GM12878 (cell line): ENCODE results near the gene CORO7. TPM values are rescaled to one million over a fixed set of nuclear protein-coding genes. Genes with fewer than 3 reads are reported as not detected.
"Not testable (repeated sequence)": the region's sequence is repeated elsewhere in the genome, so short reads cannot be mapped to it uniquely, and the experiment has no call there.

Experiments
- ATAC-seq: fragments of 200-7000 bp; cut with Tn5 transposase; 3 replicates; pipeline ENCODE4 v1.9.1; 2020; ENCODE audit warnings: mild to moderate bottlenecking, moderate library complexity
- BruUV-seq: library from RNA; stranded (reverse); fragments of 400-500 nt; replicated peaks from 2 replicates; lab custom pipeline; 2021; lab: Mats Ljungman, UMichigan
- CTCF ChIA-PET: fragments of 300-600 bp; sonication (Branson Sonifier 250); formaldehyde crosslinking; extraction: SDS; loops from one replicate; lab custom pipeline; 2021; ENCODE audit warnings: inconsistent platforms; lab: Yijun Ruan, JAX
- POLR2A ChIA-PET: fragments of 350-600 bp; formaldehyde crosslinking; extraction: SDS; loops from one replicate; lab custom pipeline; 2021; ENCODE audit warnings: inconsistent platforms; lab: Charles Lee
- RAD21 ChIA-PET: fragments of 300-600 bp; sonication (Branson Sonifier 250); formaldehyde crosslinking; loops from one replicate; lab custom pipeline; 2023; ENCODE audit warnings: antibody characterized with exemption; ENCODE audit not compliant: unreplicated experiment; lab: Charles Lee
- SMC1A ChIA-PET: fragments of 300-600 bp; sonication (Branson Sonifier 250); formaldehyde crosslinking; loops from one replicate; lab custom pipeline; 2023; ENCODE audit not compliant: unreplicated experiment, uncharacterized antibody; lab: Charles Lee
- DNase-seq: peaks from one replicate; pipeline ENCODE4 v3.0.0-alpha.2; 2011; ENCODE audit warnings: low read depth, low spot score
- FAIRE-seq: peaks from 3 replicates; lab custom pipeline; 2011; peaks lifted over from hg19 to GRCh38; lab: Jason Lieb, UNC
- H2AFZ ChIP-seq: 2 replicates; pipeline ENCODE4 v1.6.0; 2011; ENCODE audit warnings: low read depth, low read length, control low read depth; ENCODE audit not compliant: control insufficient read depth
- H3K27ac ChIP-seq: 2 replicates; pipeline ENCODE4 v1.5.1; 2011; ENCODE audit warnings: control low read depth; ENCODE audit not compliant: control insufficient read depth, insufficient read depth
- H3K27me3 ChIP-seq, 2 experiments: replicated peaks in 1 of 2; 2 replicates each; pipeline versions ENCODE4 v1.6.0 to v1.6.1; 2011; ENCODE audit warnings: low read length in 1 of 2; ENCODE audit not compliant: control insufficient read depth in 2 of 2, insufficient read depth in 2 of 2
- H3K36me3 ChIP-seq, 2 experiments: 2 replicates each; pipeline ENCODE4 v1.5.1; 2011; ENCODE audit warnings: low read length in 1 of 2; ENCODE audit not compliant: control insufficient read depth in 2 of 2, insufficient read depth in 2 of 2
- H3K4me1 ChIP-seq: 2 replicates; pipeline ENCODE4 v1.6.1; 2011; ENCODE audit warnings: mild to moderate bottlenecking, low read length, moderate library complexity, mixed read lengths; ENCODE audit not compliant: control insufficient read depth, insufficient read depth
- H3K4me2 ChIP-seq: 2 replicates; pipeline ENCODE4 v1.6.0; 2011; ENCODE audit warnings: control low read depth; ENCODE audit not compliant: control insufficient read depth, insufficient read depth
- H3K4me3 ChIP-seq: fragments of 200-600 bp; sonication (generic); 2 replicates; pipeline ENCODE4 v1.5.1; 2016
- H3K79me2 ChIP-seq: 2 replicates; pipeline ENCODE4 v1.6.0; 2011; ENCODE audit warnings: low read length; ENCODE audit not compliant: control insufficient read depth, insufficient read depth
- H3K9ac ChIP-seq: 2 replicates; pipeline ENCODE4 v1.8.0; 2011; ENCODE audit warnings: low read length, control low read depth, mixed read lengths; ENCODE audit not compliant: control insufficient read depth, insufficient read depth
- H3K9me3 ChIP-seq: replicated peaks from 3 replicates; pipeline ENCODE4 v1.5.1; 2011; ENCODE audit warnings: mild to moderate bottlenecking, low read length; ENCODE audit not compliant: control insufficient read depth, insufficient read depth
- H4K20me1 ChIP-seq: 2 replicates; pipeline ENCODE4 v1.6.0; 2011; ENCODE audit not compliant: control insufficient read depth, insufficient read depth
- BMI1 ChIP-seq: fragments of 450-650 bp; IDR thresholded peaks from 2 replicates; pipeline ENCODE4 v1.6.1; 2016; ENCODE audit warnings: mild to moderate bottlenecking, moderate library complexity, borderline replicate concordance
- HDGF ChIP-seq: fragments of 450-650 bp; IDR thresholded peaks from 2 replicates; pipeline ENCODE4 v1.6.1; 2016; ENCODE audit warnings: antibody characterized with exemption
- IRF4 ChIP-seq: IDR thresholded peaks from 2 replicates; pipeline ENCODE4 v1.6.1; 2011; ENCODE audit warnings: low read depth, low read length
- MLLT1 ChIP-seq: fragments of 450-650 bp; IDR thresholded peaks from 2 replicates; pipeline ENCODE4 v1.6.1; 2016; ENCODE audit warnings: mild to moderate bottlenecking
- POLR2A ChIP-seq: IDR thresholded peaks from 2 replicates; pipeline ENCODE4 v1.6.1; 2011; ENCODE audit warnings: low read depth, mild to moderate bottlenecking, low read length
- RAD21 ChIP-seq: IDR thresholded peaks from 2 replicates; pipeline ENCODE4 v1.6.1; 2011; ENCODE audit warnings: mild to moderate bottlenecking, low read depth, low read length, moderate library complexity; ENCODE audit not compliant: insufficient read depth
- SIN3A ChIP-seq: IDR thresholded peaks from 2 replicates; pipeline ENCODE4 v1.6.1; 2012; ENCODE audit warnings: low read depth, low read length, improper control_type of control experiment
- STAT1 ChIP-seq: fragments of 450-650 bp; conservative IDR thresholded peaks from 2 replicates; pipeline ENCODE4 v1.6.1; 2014; ENCODE audit warnings: antibody characterized with exemption, mild to moderate bottlenecking
- ZBTB11 ChIP-seq: fragments of 450-650 bp; formaldehyde crosslinking; IDR thresholded peaks from 2 replicates; pipeline ENCODE4 v1.5.0; 2022; ENCODE audit warnings: mild to moderate bottlenecking, missing genetic modification characterization
- WGBS: methylation state at CpG from one replicate; pipeline ENCODE4 v1.1.6; 2016; ENCODE audit warnings: low lambda C conversion rate; ENCODE audit not compliant: insufficient replicate concordance, insufficient coverage; ENCODE audit errors: missing lambda C conversion rate; 5-methylcytosine and 5-hydroxymethylcytosine counted together
- in situ Hi-C: fragments of 300-500 bp; cut with MboI; formaldehyde crosslinking; loops from 9 replicates; pipeline ENCODE4 v1.14.3; 2018; ENCODE audit warnings: mixed read lengths
- intact Hi-C: fragments of 100-400 bp; cut with micrococcal nuclease; formaldehyde crosslinking; loops from one replicate; pipeline ENCODE4 v1.14.2; 2022; ENCODE audit not compliant: unreplicated experiment
- polyA plus RNA-seq, 11 experiments: library from polyadenylated mRNA; depleted of rRNA in 4 of 11; unstranded in 6 of 11; stranded (reverse) in 5 of 11; fragments of >200 nt; fragmentation: Nextera tagmentation in 4 of 11; fragmentation: Illumina TruSeq in 1 of 11; extraction: Ambion mirVana in 4 of 11; extraction: Trizol in 1 of 11; gene quantifications; 1 replicate in 1 of 11; 2 replicates in 10 of 11; pipeline versions ENCODE4 v1.2.1 to v1.2.3, GENCODE V29; 2011 to 2016; ENCODE audit warnings: inconsistent platforms in 2 of 11, missing spikeins in 2 of 11, low read depth in 1 of 11
- total RNA-seq, 4 experiments: library from RNA; depleted of rRNA in 3 of 4; stranded (reverse); fragments of >200 nt in 3 of 4; fragmentation: Illumina TruSeq in 1 of 4; extraction: Trizol in 1 of 4; gene quantifications; 2 replicates each; pipeline versions ENCODE4 v1.2.1 to v1.2.3, GENCODE V29; 2013 to 2021

The CORO7 gene
- total and polyA plus RNA-seq, 10 of the 15 experiments (the other 5 are each of a cell fraction or from before 2014, with no cell fraction given): 0.64 to 89.2 (median 43.7) TPM

GRCh38 chr16:4395055-4395726 is 21.2 kb downstream of the CORO7 start:
- RAD21 ChIA-PET: no interaction called here
- FAIRE-seq: no peak
- DNase-seq: no peak
- CTCF ChIA-PET: interaction anchor here (0.8 kb wide), 1 partner anchor 8 kb away, joined by 3 read pairs; no protein-coding TSS in a partner anchor
- Histone ChIP-seq H3K27me3 (no peaks in the 10 kb centered on the region), H2AFZ (no peak overlapping the region), H3K4me1 (no peaks in the 10 kb centered on the region), H3K79me2 (no peaks in the 10 kb centered on the region), H4K20me1 (no peaks in the 10 kb centered on the region; the same call in 1 of the 2 replicates), H3K4me2 (no peak overlapping the region), H3K9me3 (no peaks in the 10 kb centered on the region), H3K9ac (no peak overlapping the region), H3K36me3 (peaks cover 13 to 23% of the 10 kb centered on the region in 2 experiments), H3K27ac (no peak overlapping the region), H3K4me3 (no peak overlapping the region)
- BruUV-seq: no TSS peak
- SMC1A ChIA-PET: no interaction called here
- intact Hi-C loops: no loop called here
- ATAC-seq: no peak
- in situ Hi-C loops: loop anchor here (5.0 kb wide), 2 partner anchors 33 to 108 kb away; no protein-coding TSS in a partner anchor
- no peak for TF ChIP-seq MLLT1
- TF ChIP-seq ZBTB11 (CRISPR knock-in tag): no peak
- no peak for TF ChIP-seq SIN3A
- no peak for TF ChIP-seq RAD21
- no peak for TF ChIP-seq HDGF
- TF ChIP-seq BMI1: no peak
- TF ChIP-seq POLR2A: no peak
- no peak for TF ChIP-seq IRF4
- no peak for TF ChIP-seq STAT1
- 80% methylated on average over 9 of the region's 9 CpGs for WGBS
- POLR2A ChIA-PET: no interaction called here

DNA sequence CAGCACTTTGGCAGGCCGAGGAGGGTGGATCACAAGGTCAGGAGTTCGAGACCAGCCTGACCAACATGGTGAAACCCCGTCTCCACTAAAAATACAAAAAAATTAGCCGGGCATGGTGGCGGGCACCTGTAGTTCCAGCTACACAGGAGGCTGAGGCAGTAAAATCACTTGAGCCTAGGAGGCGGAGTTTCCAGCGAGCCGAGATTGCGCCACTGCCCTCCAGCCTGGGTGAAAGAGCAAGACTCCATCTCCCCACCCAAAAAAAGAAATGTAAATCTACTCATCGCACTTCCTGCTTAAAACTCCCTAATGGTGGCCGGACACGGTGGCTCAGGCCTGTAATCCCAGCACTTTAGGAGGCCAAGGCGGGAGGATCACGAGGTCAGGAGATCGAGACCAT is 22.5 kb downstream of the CORO7 start:
- CTCF ChIA-PET: interaction anchor here (0.8 to 1.8 kb wide), 3 partner anchors 9 to 90 kb away, joined by 3 to 5 read pairs (median 4); no protein-coding TSS in a partner anchor
- H3K4me3 ChIP-seq, BruUV-seq, H4K20me1 ChIP-seq, H3K4me2 ChIP-seq, H3K9ac ChIP-seq, ATAC-seq, H2AFZ ChIP-seq, H3K27ac ChIP-seq, RAD21 ChIA-PET, DNase-seq, H3K9me3 ChIP-seq, in situ Hi-C loops, POLR2A ChIA-PET, H3K4me1 ChIP-seq, FAIRE-seq, SMC1A ChIA-PET, intact Hi-C loops, H3K27me3 ChIP-seq, H3K79me2 ChIP-seq: not testable (repeated sequence)
- 97% methylated on average over 15 of the region's 15 CpGs for WGBS
- peaks cover 15 to 30% of the 10 kb centered on the region in 2 experiments for H3K36me3 ChIP-seq
